Neural cell (in vitro differentiated cells): Measurements from ENCODE around the gene BCKDHB. TPM values are rescaled to one million over a fixed set of nuclear protein-coding genes. Genes with fewer than 3 reads are reported as not detected.

Experiments
- H2AFZ ChIP-seq: fragments of 200-600, 300-800 bp; sonication (generic), shearing (Covaris generic); 2 replicates; pipeline ENCODE4 v1.6.0; 2014; ENCODE audit warnings: low read depth, mild to moderate bottlenecking, antibody characterized with exemption, low read length, moderate library complexity
- H3F3A ChIP-seq: fragments of 200-600 bp; shearing (Covaris generic); 2 replicates; pipeline ENCODE4 v1.6.1; 2016; ENCODE audit warnings: mild to moderate bottlenecking, moderate library complexity, mixed read lengths, antibody characterized with exemption, low read length; ENCODE audit not compliant: insufficient read depth, poor library complexity, severe bottlenecking
- H3K27ac ChIP-seq: fragments of 200-600, 300-800 bp; sonication (generic), shearing (Covaris generic); 2 replicates; pipeline ENCODE4 v1.5.1; 2014; ENCODE audit warnings: mild to moderate bottlenecking, low read length, moderate library complexity
- H3K27me3 ChIP-seq: fragments of 300-800, 200-600 bp; sonication (generic), shearing (Covaris generic); 2 replicates; pipeline ENCODE4 v1.6.0; 2014; ENCODE audit warnings: mild to moderate bottlenecking, low read depth, low read length, moderate library complexity; ENCODE audit not compliant: insufficient read depth
- H3K36me3 ChIP-seq: fragments of 300-800, 200-600 bp; sonication (generic), shearing (Covaris generic); 2 replicates; pipeline ENCODE4 v1.5.1; 2014; ENCODE audit warnings: mild to moderate bottlenecking, antibody characterized with exemption, low read length, moderate library complexity; ENCODE audit not compliant: insufficient read depth
- H3K4me2 ChIP-seq: fragments of 300-800, 200-600 bp; sonication (generic), shearing (Covaris generic); 2 replicates; pipeline ENCODE4 v1.6.0; 2014; ENCODE audit warnings: mild to moderate bottlenecking, low read length
- H3K4me3 ChIP-seq: fragments of 300-800, 200-600 bp; sonication (generic), shearing (Covaris generic); 2 replicates; pipeline ENCODE4 v1.5.1; 2014; ENCODE audit warnings: mild to moderate bottlenecking, low read length, moderate library complexity
- H3K79me2 ChIP-seq: fragments of 200-600 bp; shearing (Covaris generic); replicated peaks from 2 replicates; pipeline ENCODE4 v1.6.0; 2014; ENCODE audit warnings: mild to moderate bottlenecking, low read length, moderate library complexity; ENCODE audit not compliant: insufficient read depth
- H3K9ac ChIP-seq: fragments of 300-800, 200-600 bp; sonication (generic), shearing (Covaris generic); 2 replicates; pipeline ENCODE4 v1.6.1; 2016; ENCODE audit warnings: mild to moderate bottlenecking, low read length, mixed read lengths
- H3K9me2 ChIP-seq: fragments of 200-600 bp; shearing (Covaris generic); 2 replicates; pipeline ENCODE4 v1.6.1; 2016; ENCODE audit warnings: mild to moderate bottlenecking, low read length, mixed read lengths; ENCODE audit not compliant: insufficient read depth
- H3K9me3 ChIP-seq: fragments of 200-600, 300-800 bp; sonication (generic), shearing (Covaris generic); 2 replicates; pipeline ENCODE4 v1.6.1; 2016; ENCODE audit warnings: mild to moderate bottlenecking, mixed run types, low read length, moderate library complexity, mixed read lengths
- H4K20me1 ChIP-seq: fragments of 200-600 bp; shearing (Covaris generic); 2 replicates; pipeline ENCODE4 v1.6.1; 2016; ENCODE audit warnings: mild to moderate bottlenecking, mixed run types; ENCODE audit not compliant: insufficient read depth
- CTCF ChIP-seq: fragments of 450-650 bp; IDR thresholded peaks from 2 replicates; pipeline ENCODE4 v1.5.1; 2014; ENCODE audit warnings: antibody characterized with exemption, mild to moderate bottlenecking, moderate library complexity; ENCODE audit not compliant: poor library complexity, severe bottlenecking
- EP300 ChIP-seq: fragments of 450-650 bp; conservative IDR thresholded peaks from 2 replicates; pipeline ENCODE4 v1.6.1; 2014; ENCODE audit warnings: antibody characterized with exemption, mild to moderate bottlenecking, moderate library complexity; ENCODE audit not compliant: poor library complexity, severe bottlenecking
- EZH2 ChIP-seq: fragments of 200-600, 300-800 bp; shearing (Covaris generic), sonication (generic); IDR thresholded peaks from 2 replicates; pipeline ENCODE4 v1.6.1; 2014; ENCODE audit warnings: antibody characterized with exemption, low read length, borderline replicate concordance, mild to moderate bottlenecking; ENCODE audit not compliant: insufficient read depth, poor library complexity, severe bottlenecking
- MXI1 ChIP-seq: fragments of 450-650 bp; conservative IDR thresholded peaks from 2 replicates; pipeline ENCODE4 v1.6.1; 2014; ENCODE audit warnings: antibody characterized with exemption, mild to moderate bottlenecking; ENCODE audit not compliant: poor library complexity, severe bottlenecking
- POLR2AphosphoS5 ChIP-seq: IDR thresholded peaks from 2 replicates; pipeline ENCODE4 v1.6.1; 2012
- RAD21 ChIP-seq: fragments of 450-650 bp; conservative IDR thresholded peaks from 2 replicates; pipeline ENCODE4 v1.6.1; 2014; ENCODE audit warnings: antibody characterized with exemption, mild to moderate bottlenecking, moderate library complexity
- REST ChIP-seq: IDR thresholded peaks from 2 replicates; pipeline ENCODE4 v1.6.1; 2012; ENCODE audit warnings: borderline replicate concordance
- SMC3 ChIP-seq: fragments of 450-650 bp; conservative IDR thresholded peaks from 2 replicates; pipeline ENCODE4 v1.6.1; 2014; ENCODE audit warnings: antibody characterized with exemption, mild to moderate bottlenecking, moderate library complexity; ENCODE audit not compliant: poor library complexity
- TAF1 ChIP-seq: IDR thresholded peaks from 2 replicates; pipeline ENCODE4 v1.6.1; 2012; ENCODE audit warnings: low read depth
- polyA plus RNA-seq: library from polyadenylated mRNA; depleted of rRNA; stranded (reverse); fragments of >200 nt; gene quantifications from 2 replicates; pipeline ENCODE4 v1.2.3, GENCODE V29; 2014

BCKDHB gene
- polyA plus RNA-seq, 1 donor from 2014 or later = 16.1 TPM

- TF ChIP-seq SMC3 (no peak), MXI1 (no peak), EP300 (no peak), POLR2AphosphoS5 (no peak), EZH2 (no peak), REST (no peak), RAD21 (no peak), CTCF (no peak), TAF1 (no peak)
- Histone ChIP-seq H3K36me3 (no peaks in the 10 kb centered on the region), H4K20me1 (no peaks in the 10 kb centered on the region), H2AFZ (no peak overlapping the region), H3F3A (no peaks in the 10 kb centered on the region), H3K9me2 (no peaks in the 10 kb centered on the region), H3K79me2 (no peaks in the 10 kb centered on the region), H3K4me3 (no peak overlapping the region), H3K27ac (no peak overlapping the region), H3K4me2 (no peak overlapping the region), H3K9me3 (no peaks in the 10 kb centered on the region), H3K9ac (no peak overlapping the region), H3K27me3 (no peaks in the 10 kb centered on the region)
Observed at GRCh38 chr6:80348263-80348662, 241.8 kb downstream of the BCKDHB start.

- no peak overlapping the region for H3K4me3 ChIP-seq
- no peaks in the 10 kb centered on the region for H3K36me3 ChIP-seq
- H3K27me3 ChIP-seq = no peaks in the 10 kb centered on the region
- no peaks in the 10 kb centered on the region for H3K79me2 ChIP-seq
- no peaks in the 10 kb centered on the region for H3F3A ChIP-seq
- H3K4me2 ChIP-seq = no peak overlapping the region
- TF ChIP-seq CTCF = no peak
- no peak for TF ChIP-seq RAD21
- no peak for TF ChIP-seq EZH2
- TF ChIP-seq MXI1 = no peak
- TF ChIP-seq EP300 = no peak
- no peak for TF ChIP-seq TAF1
- TF ChIP-seq POLR2AphosphoS5 = no peak
- no peak for TF ChIP-seq REST
- TF ChIP-seq SMC3 = no peak
- no peaks in the 10 kb centered on the region for H4K20me1 ChIP-seq
- no peak overlapping the region for H3K9ac ChIP-seq
- H3K9me2 ChIP-seq = no peaks in the 10 kb centered on the region
- no peaks in the 10 kb centered on the region for H3K9me3 ChIP-seq
- H2AFZ ChIP-seq = no peak overlapping the region
- no peak overlapping the region for H3K27ac ChIP-seq
Observed at GRCh38 chr6:80356000-80356399, 249.5 kb downstream of the BCKDHB start.
